Measurements from ENCODE around the gene XRCC6. TPM values are rescaled to one million over a fixed set of nuclear protein-coding genes. Genes with fewer than 3 reads are reported as not detected.
"Not testable (repeated sequence)": the region's sequence is repeated elsewhere in the genome, so short reads cannot be mapped to it uniquely, and the experiment has no call there.

XRCC6 gene
- 100 to 1,000 TPM; 333 to 384 (median 357) TPM for polyA plus RNA-seq (ENCODE audit: insufficient read length in 4 of 4)

DNA sequence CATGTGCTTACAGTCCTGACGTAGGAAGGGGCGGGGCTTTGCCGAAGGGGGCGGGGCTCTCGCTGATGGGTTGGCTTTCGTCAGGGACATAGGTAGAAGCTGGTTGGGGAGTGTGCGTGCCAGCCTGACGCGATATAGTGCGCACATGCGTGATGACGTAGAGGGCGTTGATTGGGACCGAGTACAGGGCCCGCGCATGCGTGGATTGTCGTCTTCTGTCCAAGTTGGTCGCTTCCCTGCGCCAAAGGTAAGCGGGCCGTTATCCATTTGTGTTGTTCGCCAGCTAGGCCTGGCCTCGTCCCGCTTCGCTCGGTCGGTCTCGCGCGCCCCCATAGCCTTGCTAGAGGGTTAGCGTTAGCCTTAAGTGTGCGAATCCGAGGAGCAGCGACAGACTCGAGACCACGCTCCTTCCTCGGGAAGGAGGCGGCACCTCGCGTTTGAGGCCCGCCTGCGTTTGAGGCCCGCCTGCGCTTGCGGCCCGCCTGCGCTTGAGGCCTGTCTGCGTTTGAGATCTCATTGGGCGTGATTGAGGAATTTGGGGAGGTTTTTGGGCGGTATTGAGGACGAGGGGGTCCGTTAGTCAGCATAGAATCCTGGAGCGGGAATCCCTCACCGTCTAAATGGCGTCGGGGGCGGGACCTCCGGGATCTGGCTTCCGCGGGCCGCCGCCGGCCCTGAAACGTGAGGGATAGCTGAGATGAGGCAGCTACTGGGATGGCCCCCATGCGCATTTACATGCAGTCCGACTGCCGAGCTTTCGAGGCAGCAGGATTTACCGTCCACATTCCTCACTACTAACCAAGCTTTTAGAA, at the start of gene XRCC6:
Gene XRCC6, plus strand, starts transcription at position 197 of the 812 bp plus-strand sequence. CDS start 710 bp downstream, outside the sequence.
- DNase-seq (ENCODE audit: low read depth in 4 of 4, low spot score in 3 of 4) = peak; percentile 98 to 100 (median 98)

DNA sequence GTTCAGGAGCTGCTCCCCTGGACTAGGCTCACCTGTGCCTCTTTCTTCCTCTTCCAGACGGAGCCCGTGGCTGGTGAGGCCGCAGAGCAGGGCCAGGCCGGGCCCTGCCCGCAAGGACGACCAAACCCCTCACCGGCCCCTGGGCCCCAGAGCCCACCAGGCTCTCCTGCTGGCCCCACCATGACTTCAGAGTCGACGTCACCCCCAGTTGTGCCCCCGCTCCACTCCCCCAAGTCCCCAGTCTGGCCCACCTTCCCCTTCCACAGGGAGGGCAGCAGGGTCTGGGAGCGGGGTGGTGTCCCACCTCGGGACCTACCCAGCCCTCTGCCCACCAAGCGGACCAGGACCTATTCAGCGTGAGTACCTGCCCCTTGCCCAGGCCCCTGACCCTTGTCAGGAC, 49.3 kb upstream of the XRCC6 start:
- no peak for DNase-seq (ENCODE audit: low read depth in 4 of 4, low spot score in 3 of 4)

DNA sequence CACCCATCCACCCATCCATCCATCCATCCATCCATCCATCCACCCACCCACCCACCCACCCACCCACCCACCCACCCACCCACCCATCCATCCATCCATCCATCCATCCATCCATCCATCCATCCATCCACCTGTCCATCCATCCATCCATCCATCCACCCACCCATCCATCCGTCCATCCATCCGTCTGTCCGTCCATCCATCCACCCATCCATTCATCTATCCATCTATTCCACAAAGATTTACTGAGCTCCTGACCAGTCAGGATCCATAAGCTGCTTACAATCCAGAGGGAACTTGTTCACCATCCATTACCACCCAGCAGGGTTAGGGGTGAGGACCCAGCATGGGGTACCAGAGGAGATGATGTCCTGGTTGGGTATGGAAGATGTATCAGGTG, 48.8 kb upstream of the XRCC6 start:
- not testable (repeated sequence) for DNase-seq (ENCODE audit: low read depth in 4 of 4, low spot score in 3 of 4)

DNA sequence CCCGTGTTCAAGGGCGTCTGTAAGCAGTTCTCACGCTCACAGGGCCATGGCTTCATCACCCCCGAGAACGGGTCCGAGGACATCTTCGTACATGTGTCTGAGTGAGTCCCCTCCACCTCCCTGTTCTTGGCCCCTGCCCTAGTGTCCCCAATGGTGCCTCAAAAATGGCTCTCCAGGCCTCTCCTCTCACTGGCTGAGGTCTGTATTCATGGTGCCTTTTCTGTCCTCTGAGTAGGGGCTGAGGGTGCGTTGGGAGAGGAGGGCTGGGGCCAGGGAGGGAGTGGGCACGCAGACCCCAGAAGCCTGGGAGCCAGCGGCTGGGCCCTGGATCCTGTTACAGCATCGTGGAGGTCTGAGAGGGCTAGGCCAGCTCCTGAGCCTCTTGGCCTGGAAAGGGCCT, 47.4 kb upstream of the XRCC6 start:
- DNase-seq (ENCODE audit: low read depth in 4 of 4, low spot score in 3 of 4) = no peak

DNA sequence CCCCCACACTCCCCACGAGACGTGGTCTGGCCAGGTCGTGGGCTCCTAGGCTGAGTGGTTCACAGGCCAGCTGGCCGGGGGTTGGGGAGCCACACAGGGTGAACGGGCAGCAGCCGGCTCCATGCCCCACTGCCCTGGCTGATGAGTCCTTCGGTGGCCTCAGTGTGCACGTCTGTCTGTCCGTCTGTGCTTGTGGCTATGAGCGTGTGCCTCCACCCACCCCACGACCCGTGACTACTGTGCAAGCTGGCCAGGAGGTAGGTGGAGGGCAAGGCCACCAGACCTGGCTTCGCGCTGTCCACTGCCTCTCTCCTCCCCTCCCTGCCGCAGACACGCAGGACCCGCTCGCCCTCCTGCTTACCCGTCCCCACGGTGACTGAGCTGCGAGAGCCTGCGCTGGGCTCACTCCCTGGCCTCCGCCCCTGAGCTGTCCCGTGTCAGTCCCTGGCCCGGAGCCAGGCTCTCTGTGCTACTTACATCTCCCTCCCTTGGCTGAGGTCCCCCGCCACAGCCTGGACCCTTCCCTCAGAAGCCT, 46.2 kb upstream of the XRCC6 start:
- DNase-seq (ENCODE audit: low read depth in 4 of 4, low spot score in 3 of 4) = no peak

DNA sequence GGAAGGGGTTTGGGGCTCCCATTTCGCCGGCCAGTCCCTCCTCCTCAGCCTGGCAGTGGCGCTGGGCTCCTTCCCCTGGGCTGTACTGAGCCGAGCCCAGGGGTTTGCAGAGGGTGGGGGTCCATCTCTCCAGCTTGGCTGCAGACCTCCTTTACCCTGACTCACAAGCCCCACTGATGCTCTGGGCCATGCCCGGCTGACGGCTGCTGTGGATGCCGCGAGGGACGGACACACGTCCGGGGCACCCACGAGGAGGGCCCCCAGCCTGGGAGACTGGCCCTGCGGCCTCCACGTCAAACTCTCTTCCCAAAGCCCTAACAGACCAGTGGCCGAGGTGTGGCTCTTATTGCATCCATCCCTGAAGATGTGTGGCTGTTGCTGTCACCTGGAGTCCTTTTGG, 45.6 kb upstream of the XRCC6 start:
- DNase-seq (ENCODE audit: low read depth in 4 of 4, low spot score in 3 of 4) = no peak

DNA sequence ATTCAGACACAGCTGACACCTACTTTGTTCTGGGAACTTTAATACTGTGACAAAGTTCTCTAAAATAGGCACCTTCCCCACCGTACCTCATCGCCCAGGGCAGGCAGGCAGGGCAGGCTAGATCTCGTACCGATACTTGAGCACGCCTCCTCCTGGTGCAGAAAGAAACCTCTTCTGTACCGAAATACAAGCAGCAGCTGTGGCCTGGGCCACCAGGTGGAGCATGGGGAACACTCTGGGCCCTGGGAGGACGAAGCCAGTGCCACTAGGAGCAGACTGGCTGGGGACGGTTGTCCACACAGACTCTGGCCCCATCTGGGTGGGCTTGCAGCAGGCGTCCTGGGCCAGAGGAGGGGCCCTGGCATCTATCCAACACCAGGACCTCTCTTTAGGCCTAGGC, 44.2 kb upstream of the XRCC6 start:
- no peak for DNase-seq (ENCODE audit: low read depth in 4 of 4, low spot score in 3 of 4)

DNA sequence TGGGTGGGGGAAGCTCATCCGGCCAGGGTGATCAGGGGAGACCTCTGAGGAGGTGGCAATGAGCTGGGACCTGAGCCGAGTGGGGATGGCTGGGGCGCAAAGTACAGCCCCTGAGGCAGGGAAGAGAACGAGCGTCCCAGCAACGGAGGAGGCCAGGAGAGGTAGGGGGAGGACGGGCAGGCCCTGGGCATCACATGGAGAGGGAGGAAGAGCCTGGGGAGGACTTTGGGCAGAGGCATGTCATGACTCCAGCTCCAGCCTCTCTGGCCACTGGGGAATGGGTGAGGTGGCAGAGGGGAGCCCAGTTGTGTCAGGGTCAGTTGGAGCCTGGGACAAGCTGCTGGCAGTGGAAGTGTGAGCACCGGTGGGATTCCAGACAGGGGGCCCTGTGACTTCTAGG, 43.0 kb upstream of the XRCC6 start:
- no peak for DNase-seq (ENCODE audit: low read depth in 4 of 4, low spot score in 3 of 4)

DNA sequence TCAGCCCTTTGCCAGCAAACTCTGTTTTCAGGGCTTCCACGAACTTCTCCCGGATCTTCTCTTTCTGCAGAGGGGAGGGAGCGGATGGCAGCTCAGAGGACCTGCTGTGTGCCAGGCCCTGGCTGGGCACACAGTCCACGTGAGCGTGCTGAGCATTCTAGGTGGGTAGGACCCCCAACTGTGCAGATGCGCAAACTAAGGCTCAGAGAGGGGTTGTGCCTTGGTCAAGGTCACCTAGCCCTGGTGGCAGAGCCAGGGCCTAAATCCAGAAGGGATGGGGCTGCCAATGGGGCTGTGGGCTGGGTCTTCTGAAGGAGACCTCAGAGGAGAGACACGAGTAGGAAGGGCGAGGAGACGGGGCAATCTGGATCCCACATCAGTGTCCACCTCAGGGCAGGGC, 42.3 kb upstream of the XRCC6 start:
- DNase-seq (ENCODE audit: low read depth in 4 of 4, low spot score in 3 of 4) = no peak

DNA sequence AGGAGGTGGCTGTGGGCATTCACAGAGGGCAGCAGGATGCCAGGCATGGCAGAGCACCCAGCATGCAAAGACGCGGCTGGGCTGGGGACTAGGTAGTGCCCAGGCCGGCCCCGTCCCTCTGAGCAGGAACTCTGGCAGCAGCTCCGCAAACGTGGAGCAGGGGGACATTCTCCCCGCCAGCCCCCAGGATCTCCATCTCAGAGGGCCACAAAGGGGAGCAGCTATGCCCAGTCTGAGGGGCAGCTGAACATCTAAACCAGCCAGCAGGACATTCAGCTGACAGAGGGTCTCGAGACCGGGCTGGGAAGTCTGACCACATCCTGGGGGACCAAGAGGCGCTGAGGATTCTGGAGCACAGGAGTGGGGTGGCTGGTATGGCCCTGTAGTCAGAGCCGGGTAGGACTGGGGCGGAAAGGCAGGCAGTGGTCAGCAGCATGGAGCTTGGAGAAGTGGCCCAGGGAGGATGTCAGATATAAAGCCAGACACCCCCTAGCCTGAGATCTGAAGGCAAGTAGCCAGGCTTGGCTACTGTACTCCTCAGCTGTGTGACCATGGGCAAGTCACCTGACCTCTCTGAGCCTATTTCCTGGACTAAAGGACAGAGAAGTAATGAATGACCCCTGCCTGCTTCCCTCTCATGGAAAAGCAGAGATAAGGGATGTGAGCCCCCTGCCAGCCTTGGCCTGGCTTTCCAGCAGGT, 41.6 kb upstream of the XRCC6 start:
- no peak for DNase-seq (ENCODE audit: low read depth in 4 of 4, low spot score in 3 of 4)

DNA sequence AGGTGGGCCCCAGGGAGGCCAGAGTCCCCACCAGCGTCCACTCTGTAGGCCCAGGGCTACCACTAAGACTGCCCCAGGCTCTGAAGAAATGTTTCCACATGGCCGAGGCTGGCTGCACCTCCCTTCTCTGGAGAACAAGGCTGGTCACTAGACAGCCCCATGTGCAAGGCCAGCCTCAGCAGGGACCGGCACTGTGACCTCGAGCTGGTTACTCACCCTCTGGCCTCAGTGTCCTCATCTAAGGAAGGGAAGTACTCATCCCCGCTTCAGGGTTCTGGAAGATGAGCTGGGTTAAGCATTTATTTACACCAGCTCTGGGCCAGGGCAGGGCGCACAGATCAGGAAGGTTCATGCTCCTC, 41.1 kb upstream of the XRCC6 start:
- no peak for DNase-seq (ENCODE audit: low read depth in 4 of 4, low spot score in 3 of 4)

DNA sequence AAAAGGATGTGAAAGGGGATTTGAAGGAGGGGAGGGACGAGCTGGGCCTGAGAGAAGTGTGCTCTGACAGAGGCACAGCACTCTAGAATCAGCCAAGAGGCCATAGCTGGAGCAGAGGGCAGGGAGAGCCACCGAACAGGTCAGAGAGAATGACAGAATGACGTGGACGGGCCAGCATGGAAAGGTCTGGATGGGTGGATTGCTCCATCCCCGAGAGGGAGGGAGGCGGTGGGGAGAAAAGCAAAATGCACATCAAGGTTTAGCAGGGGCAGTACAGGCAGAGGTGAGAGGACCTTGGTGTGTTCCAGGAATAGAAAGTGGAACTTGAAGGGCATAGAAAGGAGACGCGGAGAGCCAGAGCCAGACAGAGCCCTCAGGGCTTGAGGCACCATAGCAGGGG, 38.4 kb upstream of the XRCC6 start:
- DNase-seq (ENCODE audit: low read depth in 4 of 4, low spot score in 3 of 4) = no peak

DNA sequence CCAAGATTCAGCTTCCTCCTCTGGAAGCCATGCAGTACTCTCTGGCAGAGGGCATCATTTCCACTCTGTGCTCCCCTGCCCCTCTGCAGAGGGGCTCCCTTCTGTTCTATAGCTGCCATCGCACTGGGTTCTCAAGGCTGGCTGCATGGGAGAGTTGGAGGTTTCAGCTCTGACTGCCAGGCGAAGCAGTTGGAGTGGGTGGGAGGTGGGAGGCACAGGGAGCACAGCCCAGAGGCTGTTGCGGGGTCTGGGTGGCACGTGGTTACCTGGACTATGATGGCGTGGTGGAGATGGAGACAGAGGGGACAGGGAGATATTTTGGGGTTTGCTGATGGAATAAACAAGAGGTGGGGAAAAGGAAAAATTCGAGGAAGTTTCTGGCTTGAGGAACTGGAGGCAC, 36.2 kb upstream of the XRCC6 start:
- DNase-seq (ENCODE audit: low read depth in 4 of 4, low spot score in 3 of 4) = no peak

DNA sequence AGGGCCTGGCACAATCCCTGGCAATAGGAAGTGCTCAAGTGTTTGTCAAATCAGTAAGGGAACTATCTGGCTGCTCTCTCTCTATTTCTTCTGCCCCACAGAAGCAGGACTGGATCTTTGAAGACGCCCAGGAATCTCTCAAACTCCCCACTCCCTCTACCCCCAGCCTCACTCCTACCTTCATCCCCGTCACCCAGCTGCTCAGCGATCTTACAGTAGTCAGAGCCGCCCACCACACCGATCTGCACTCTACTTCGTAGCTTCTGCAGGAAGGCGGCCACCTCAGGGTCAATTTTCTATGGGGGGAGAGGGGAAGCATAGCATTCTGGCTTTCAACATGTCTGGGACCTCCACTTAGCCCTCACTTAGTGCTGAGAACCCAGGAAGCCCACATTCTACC, 35.2 kb upstream of the XRCC6 start:
- DNase-seq (ENCODE audit: low read depth in 4 of 4, low spot score in 3 of 4) = no peak

DNA sequence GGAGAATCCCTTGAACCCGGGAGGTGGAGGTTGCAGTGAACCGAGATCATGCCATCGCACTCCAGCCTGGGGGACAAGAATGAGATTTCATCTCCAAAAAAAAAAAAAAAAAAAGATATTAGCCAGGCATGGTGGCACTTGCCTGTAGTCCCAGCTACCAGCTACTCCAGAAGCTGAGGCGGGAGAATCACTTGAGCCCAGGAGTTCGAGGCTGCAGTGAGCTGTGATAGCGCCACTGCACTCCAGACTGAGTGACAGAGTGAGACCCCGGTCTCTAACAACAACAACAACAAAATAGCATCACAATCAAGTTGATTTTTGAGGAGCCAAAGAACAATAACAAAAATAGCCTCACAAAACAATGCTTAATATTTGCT, 33.8 kb upstream of the XRCC6 start:
- no peak for DNase-seq (ENCODE audit: low read depth in 4 of 4, low spot score in 3 of 4)

DNA sequence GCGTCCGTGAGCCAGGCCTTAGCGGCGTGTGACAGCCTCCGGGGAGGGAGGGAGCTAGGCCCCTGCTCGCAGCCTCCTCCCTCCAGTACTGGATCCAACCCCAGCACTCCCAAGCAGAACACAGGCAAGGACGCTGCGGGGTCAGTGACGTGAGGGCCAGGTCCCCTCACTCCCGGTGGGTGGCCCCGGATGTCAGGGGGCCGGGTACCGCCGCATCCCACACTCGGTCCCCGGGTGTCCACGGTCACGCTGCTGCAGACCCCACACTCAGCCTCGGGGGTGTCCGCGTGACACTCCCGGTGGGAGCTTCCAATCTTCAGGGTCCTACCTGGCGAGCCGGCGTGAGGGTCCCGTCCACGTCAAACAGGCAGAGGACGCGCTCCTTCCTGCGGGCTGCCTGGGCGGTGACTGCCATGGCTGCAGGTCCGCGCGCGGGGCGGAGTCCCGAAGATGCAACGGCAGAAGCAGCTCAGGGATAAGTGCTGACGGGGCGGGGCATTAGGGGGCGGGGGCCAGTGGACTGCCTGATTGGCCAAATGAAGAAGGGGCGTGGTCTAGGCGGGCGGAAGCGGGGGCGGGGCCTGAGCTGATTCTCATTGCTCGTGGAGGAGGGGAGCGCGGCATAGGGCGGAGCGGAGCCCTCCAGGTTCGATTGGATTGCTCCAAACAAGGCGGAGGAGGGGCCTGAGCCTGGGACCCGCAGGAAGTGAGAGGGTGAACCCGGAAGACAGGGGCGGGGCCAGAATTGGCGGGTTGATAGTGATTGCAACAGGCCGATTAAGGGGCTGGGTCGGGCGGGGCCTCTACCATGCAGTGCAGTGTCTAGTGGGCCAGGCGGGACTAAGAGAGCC, 31.5 kb upstream of the XRCC6 start, which contains the start of gene PMM1:
Gene PMM1, minus strand, starts transcription at position 450 of the 851 bp plus-strand sequence. Its CDS starts 35 bp downstream, at position 415.
- DNase-seq (ENCODE audit: low read depth in 4 of 4, low spot score in 3 of 4) = peak; percentile 98 to 99 (median 99)

DNA sequence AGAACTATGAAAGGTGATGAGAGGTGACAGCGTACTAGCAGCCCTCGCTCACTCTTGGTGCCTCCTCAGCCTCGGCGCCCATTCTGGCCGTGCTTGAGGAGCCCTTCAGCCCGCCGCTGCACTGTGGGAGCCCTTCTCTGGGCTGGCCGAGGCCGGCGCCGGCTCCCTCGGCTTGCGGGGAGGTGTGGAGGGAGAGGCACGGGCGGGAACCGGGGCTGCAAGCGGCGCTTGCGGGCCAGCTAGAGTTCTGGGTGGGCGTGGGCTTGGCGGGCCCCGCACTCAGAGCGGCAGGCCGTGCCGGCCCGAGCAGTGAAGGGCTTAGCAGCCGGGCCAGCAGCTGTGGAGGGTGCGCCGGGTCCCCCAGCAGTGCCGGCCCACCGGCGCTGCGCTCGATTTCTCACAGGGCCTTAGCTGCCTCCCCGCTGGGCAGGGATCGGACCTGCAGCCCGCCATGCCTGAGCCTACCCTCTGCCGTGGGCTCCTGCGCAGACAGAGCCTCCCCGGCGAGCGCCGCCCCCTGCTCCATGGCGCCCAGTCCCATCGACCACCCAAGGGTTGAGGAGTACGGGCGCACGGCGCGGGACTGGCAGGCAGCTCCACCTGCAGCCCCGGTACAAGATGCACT, 27.6 kb upstream of the XRCC6 start:
- not testable (repeated sequence) for DNase-seq (ENCODE audit: low read depth in 4 of 4, low spot score in 3 of 4)

DNA sequence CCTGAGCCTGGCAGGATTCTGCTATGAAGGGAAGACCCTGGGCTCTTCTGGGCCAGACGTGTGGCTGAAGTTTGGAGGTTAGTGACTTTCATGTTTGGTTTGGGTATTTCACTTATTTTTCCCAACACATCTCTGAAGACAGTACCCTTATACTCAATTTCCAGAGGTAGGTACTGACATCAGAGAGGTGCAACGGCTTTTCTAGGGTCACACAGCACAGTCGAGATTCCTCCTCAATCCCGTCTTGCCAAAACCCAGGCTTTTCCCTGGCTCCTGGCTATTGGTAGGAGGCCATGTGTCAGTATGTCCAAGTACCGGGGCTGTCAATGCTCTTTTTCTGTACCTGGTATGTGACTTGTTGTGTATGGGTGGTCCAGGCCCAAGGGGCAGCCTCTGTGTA, 25.4 kb upstream of the XRCC6 start:
- no peak for DNase-seq (ENCODE audit: low read depth in 4 of 4, low spot score in 3 of 4)

DNA sequence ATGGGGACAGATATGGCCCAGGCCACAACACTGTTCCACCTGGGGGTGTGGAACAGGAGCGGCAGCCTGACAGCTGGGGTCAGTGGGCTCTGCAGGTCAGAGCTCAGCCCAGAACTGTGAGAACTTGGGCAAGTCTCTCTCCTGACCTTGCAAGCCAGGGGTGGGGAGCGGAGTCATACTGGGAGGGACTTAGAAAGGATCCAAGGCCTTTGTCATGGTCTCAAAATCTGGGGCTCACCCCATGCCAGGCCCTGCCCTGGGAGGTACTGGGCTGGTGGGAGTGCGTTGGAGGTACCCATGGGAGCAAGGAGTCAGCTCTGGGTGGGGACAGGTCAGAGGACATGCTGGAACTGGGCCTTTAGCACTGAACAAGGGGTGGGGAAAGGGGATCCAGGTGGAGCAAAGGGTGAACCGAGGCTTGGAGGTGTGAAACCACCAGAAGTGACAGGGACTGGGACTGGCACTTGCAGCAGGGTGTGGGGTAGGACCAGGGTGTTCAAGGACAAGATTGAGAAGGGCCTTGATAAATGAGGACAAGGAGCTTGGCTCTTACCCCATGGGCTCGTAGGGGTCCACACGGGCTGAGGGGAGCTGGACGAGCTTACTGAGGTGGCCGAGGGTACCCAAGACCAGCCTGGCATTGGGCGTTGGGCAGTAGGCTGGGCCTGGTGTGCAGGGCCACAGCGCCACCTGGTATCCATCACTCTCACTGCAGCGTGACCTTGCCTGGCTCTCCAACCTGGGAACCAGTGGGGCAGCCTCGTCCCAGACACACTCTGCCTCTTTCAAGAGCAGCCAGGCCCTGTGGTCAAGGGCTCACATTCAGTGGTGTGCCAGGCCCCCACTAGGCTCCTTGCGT, 24.1 kb upstream of the XRCC6 start:
- no peak for DNase-seq (ENCODE audit: low read depth in 4 of 4, low spot score in 3 of 4)

DNA sequence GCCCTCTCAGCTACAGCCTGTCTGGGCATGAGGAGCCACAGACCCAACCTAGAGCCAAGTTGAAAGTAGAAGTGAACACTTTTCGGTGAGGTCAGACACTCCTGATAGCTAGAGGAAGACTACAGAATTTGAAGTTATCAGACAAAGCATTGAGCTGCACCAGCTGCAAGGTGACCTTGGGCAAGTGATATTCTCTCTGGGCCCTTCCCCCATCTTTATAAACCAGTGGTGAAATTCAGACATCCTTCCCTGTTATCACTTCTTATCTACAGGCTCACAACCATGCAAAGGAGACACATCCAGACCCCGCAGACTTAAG, 23.5 kb upstream of the XRCC6 start:
- DNase-seq (ENCODE audit: low read depth in 4 of 4, low spot score in 3 of 4) = no peak

Measured in right renal pelvis (tissue), 4 donors.